SHP77 (cell line): ENCODE data around the gene CHAF1B.
"Not testable (repeated sequence)": the region's sequence is repeated elsewhere in the genome, so short reads cannot be mapped to it uniquely, and the experiment has no call there.

Experiments used
- DNase-seq, 2 experiments: peaks; one replicate each; lab custom pipeline; 2025; lab: John Stamatoyannopoulos, UW

CHAF1B gene

DNA sequence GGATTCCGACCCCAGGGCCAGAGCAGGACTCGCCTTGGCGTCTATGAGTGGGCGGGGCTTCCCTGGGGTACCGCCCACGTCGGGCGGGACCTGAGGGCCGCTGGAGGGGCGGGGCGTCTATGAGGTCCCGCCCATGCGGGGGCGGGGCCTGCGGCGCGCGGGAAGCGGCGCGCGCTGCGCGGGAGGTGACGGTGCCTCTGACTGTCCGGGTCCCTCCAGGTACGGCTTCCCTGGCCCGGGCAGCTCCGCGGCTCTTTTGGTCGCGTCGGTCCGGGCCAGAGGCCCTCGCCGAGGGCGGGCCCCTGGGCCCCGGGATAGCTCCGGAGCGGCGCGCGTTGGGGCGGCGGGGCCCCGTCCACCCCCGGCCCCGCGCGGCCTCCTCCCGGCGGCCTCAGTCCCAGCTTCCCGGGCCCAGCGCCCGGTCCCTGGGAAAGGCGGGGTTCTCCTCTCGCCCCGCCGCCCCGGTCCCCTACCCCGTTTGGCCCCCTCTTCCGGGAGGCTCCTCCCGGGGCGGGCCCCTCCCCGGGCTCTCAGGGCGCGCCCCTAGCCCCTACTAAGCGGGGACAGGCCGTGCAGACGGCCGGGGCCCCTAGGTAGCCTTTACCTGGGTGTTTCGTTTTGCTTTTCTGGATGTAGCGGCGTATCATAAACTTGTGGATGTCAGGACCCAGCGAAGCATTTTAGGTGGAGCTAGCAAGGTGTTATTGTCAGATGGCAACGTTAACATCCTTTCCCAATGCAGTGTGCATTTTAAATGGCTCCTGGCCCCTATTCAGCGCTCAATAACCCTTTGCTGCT is at the start of gene CHAF1B:
CHAF1B (plus strand) TSS at position 160 of the 798 bp plus-strand sequence. CDS start 745 bp downstream, outside the sequence.
- peak; percentile 50 to 64 for DNase-seq

DNA sequence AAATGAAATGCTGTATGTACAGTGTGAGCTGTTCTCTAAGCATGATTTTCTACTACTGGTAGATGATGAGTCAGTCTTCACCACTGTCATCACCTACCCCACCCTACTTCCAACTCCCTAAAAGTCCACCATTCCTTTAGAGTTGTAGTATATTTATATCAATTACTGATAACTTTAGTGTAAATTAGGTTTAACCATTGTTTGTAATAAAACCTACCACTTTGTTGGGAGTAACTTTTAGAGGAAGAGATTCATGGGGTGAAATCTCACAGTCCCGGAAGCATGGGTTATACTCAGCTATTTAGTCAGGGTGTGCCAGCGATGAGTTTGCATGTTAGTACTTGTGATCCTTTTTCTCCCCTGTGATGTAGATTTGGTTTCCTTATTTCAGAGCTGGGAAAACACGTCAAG is 48.1 kb upstream of the CHAF1B start:
- DNase-seq = no peak

GRCh38 chr21:36338975-36339374 is 46.2 kb upstream of the CHAF1B start:
- no peak for DNase-seq

DNA sequence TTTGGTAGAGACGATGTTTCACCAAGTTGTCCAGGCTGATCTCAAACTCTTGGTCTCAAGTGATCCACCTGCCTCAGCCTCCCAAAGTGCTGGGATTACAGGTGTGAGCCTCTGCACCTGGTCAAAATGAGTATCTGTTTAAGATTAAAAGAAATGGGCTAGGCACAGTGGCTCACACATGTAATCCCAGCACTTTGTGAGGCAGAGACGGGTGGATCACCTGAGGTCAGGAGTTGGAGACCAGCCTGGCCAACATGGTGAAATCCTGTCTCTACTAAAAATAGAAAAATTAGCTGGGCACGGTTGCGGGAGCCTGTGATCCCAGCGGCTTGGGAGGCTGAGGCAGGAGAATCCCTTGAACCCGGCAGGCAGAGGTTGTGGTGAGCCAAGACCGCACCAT is 42.6 kb upstream of the CHAF1B start:
- not testable (repeated sequence) for DNase-seq

DNA sequence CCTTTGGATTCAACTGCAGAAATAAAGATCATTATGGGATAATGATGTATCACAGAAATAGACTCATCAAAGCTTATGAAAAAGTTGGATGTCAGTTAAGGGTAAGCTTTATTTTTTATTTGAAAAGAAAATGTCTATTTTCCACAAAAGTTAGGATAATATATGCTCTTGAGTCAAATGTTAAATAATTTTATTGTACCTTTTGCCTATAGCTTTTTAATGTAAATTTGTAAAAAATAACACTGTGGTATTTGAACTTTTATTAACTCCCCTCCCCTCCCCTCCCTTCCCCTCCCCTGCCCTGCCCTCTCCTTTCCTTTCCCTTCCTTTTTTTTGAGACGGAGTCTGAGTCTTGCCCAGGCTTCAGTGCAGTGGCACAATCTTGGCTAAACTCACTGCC is 40.3 kb upstream of the CHAF1B start:
- DNase-seq = no peak

- no peak for DNase-seq
These were observed 37.8 kb upstream of the CHAF1B start for GRCh38 chr21:36347278-36347961.

- DNase-seq = no peak
These were observed 37.2 kb upstream of the CHAF1B start for GRCh38 chr21:36347962-36348328.

GRCh38 chr21:36349315-36349714 is 35.9 kb upstream of the CHAF1B start:
- no peak for DNase-seq

- DNase-seq = no peak
These were observed 34.8 kb upstream of the CHAF1B start for GRCh38 chr21:36350282-36350910.

GRCh38 chr21:36354918-36355680 is 30.1 kb upstream of the CHAF1B start:
- no peak for DNase-seq

- DNase-seq = no peak
These were observed 29.3 kb upstream of the CHAF1B start for GRCh38 chr21:36355868-36356267.

DNA sequence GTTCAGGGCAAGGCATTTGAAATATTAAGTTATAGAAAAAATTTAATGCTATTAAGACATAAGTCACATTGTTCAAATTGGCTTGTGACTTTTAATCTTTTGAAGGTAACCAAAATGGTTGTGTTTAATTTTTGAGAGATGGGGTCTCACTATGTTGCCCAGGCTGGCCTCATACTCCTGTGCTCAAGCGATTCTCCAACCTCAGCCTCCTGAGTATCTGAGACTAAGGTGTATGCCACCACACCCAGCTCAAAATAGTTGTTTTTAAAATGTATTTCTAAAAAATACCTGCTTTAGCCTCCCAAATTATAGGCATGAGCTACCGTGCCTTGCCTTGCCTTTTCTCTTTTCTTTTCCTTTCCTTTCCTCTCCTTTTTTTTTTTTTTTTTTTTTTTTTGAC is 26.0 kb upstream of the CHAF1B start:
- DNase-seq = no peak

GRCh38 chr21:36369064-36369685 is 16.0 kb upstream of the CHAF1B start:
- no peak for DNase-seq

GRCh38 chr21:36375994-36376393 is 9.2 kb upstream of the CHAF1B start:
- no peak for DNase-seq

DNA sequence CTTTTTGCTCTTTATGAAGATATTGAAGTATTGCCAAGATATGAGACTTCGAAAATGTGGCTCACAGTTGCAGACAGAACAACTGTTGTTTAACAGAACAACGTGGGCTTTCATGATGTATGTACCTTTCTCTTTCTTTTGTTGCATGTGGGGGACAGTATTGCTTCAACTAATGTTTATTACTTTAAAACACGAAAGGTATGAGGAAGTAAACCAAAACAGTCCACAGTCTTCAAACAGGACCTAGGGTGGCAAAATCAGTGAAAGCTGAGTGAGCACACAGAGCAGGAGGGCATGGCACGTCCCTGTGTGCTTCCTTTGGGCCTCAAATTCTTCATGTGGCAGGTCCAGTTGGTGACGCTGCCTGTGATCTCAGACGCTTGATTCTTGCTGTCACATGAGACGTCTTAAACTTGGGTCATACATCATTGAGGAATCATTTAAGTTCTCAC is 7.8 kb upstream of the CHAF1B start:
- DNase-seq = no peak

DNA sequence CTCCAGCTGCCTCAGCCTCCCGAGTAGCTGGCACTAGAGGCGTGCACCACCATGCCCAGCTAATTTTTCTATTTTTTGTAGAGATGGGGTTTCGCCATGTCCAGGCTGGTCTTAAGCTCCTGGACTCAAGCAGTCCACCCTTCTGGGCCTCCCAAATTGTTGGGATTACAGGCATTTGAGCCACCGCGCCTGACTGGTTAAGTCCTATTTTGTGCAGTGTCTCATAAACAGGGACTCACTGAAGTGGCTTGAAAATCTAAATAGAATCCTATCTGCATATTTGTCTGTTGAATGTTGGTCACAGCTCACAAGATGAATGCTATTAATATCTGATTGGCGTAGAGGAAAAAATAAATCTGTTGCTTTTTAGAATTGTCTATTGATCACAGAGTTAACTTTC is 5.9 kb upstream of the CHAF1B start:
- no peak for DNase-seq

GRCh38 chr21:36381841-36382589 is 3.2 kb upstream of the CHAF1B start:
- no peak for DNase-seq

GRCh38 chr21:36382722-36383121 is 2.5 kb upstream of the CHAF1B start:
- DNase-seq = not testable (repeated sequence)

DNA sequence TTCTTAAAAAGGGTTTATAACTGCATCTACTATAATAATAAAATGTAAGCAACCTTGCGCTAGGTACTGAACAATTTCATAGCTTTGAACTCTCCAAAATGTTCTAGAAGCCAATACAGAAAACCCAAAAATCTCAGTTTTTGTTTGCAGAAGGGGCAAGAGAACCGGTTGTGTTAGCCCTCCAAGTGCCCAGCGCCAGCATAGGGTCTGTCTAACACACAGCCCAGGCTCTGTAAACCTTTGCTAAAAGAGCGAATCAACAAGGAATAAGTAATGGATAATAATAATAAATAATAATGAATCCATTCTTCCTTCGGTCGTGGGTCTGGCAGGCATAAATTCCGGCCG is 333 bp upstream of the CHAF1B start:
- no peak for DNase-seq

- DNase-seq = no peak
These were observed 945 bp downstream of the CHAF1B start for GRCh38 chr21:36386031-36386642.

- DNase-seq = no peak
These were observed 2.9 kb downstream of the CHAF1B start for GRCh38 chr21:36388096-36388495.
